Nasal cavity respiratory epithelium epithelial cell of viscerocranial mucosa (primary cell): ENCODE measurements around the gene SSX5. TPM values are rescaled to one million over a fixed set of nuclear protein-coding genes. Genes with fewer than 3 reads are reported as not detected.

Source experiments
- total RNA-seq: library from RNA; depleted of rRNA; stranded (reverse); fragments of >200 nt; gene quantifications from 2 replicates; pipeline ENCODE4 v1.2.3, GENCODE V29; 2014

Gene SSX5, protein sequence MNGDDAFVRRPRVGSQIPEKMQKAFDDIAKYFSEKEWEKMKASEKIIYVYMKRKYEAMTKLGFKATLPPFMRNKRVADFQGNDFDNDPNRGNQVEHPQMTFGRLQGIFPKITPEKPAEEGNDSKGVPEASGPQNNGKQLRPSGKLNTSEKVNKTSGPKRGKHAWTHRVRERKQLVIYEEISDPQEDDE
- total RNA-seq: not detected in 2 replicates

GRCh38 chrX:48196745-48197201, at the start of gene SSX5:
SSX5 (minus strand) TSS chrX:48196795; CDS start chrX:48195358, 1,437 bp downstream.

Other genes starting within 250 kb of the SSX5 start
- gene ZNF182, start 192.8 kb downstream of the SSX5 start, total RNA-seq: 3.8 and 6.4 TPM in 2 replicates
- not detected in 2 replicates for gene SPACA5, start 189.8 kb downstream of the SSX5 start, total RNA-seq
- 1.4 and 3.6 TPM in 2 replicates for gene ZNF630, start 125.2 kb downstream of the SSX5 start, total RNA-seq
- gene SPACA5B, start 66.2 kb downstream of the SSX5 start, total RNA-seq: not detected in 2 replicates
- gene SSX1, start 58.6 kb upstream of the SSX5 start, total RNA-seq: not detected in 2 replicates
- not detected in 2 replicates for gene SSX3, start 159.9 kb upstream of the SSX5 start, total RNA-seq
- gene SSX4, start 186.7 kb upstream of the SSX5 start, total RNA-seq: not detected in 2 replicates
- not detected in 2 replicates for gene SSX4B, start 215.2 kb upstream of the SSX5 start, total RNA-seq